DMS 273 (cell line): ENCODE measurements around the gene QSOX2.

Source experiments
- DNase-seq: peaks from one replicate; lab custom pipeline; 2025; ENCODE audit not compliant: unreplicated experiment; lab: John Stamatoyannopoulos, UW

Gene QSOX2

DNA sequence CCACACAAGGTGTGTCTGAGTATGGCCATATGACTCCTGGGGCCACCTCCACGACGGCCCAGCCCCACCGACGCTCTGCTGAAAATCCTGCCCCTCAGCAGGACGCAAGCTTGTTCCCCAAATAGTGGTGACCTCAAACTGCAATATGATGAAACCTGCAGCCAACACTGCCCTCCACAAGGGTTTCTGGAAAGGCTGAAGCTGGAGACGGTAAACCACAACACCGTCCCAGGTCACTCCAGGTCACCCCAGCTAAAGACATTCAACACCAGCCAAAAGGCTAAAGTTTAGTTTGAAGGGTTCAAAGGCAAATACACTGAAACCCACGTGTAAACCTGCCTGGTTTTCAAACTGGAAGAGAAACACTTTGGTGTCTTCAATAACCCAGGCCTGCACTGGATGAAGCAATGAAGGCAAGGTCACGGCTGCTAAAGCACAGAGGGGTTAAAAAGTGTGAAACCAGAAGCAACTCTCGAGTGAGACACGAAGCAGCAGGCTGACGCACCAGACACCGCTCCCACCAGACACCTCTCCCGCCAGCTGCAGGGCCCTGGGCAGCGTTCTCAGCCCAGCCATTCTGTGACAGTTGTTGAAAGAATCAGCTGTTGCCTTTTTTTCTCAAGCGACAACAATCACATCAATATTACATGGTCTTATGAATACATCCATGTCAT is 38.9 kb downstream of the QSOX2 start:
- peak; percentile 49 for DNase-seq

- no peak for DNase-seq
These were observed 40.0 kb downstream of the QSOX2 start for GRCh38 chr9:136205707-136205992.

- peak; percentile 57 for DNase-seq
These were observed 40.5 kb downstream of the QSOX2 start, which contains the start of gene LHX3 for GRCh38 chr9:136204838-136205706. Gene LHX3, minus strand, starts transcription at chr9:136205128. Its CDS starts 116 bp downstream, at chr9:136205012.

- DNase-seq = peak; percentile 55
These were observed 41.3 kb downstream of the QSOX2 start for GRCh38 chr9:136204145-136204805.

- peak; percentile 58 for DNase-seq
These were observed 42.0 kb downstream of the QSOX2 start for GRCh38 chr9:136203408-136204144.

GRCh38 chr9:136202454-136203407 is 42.9 kb downstream of the QSOX2 start:
- peak; percentile 58 for DNase-seq

DNA sequence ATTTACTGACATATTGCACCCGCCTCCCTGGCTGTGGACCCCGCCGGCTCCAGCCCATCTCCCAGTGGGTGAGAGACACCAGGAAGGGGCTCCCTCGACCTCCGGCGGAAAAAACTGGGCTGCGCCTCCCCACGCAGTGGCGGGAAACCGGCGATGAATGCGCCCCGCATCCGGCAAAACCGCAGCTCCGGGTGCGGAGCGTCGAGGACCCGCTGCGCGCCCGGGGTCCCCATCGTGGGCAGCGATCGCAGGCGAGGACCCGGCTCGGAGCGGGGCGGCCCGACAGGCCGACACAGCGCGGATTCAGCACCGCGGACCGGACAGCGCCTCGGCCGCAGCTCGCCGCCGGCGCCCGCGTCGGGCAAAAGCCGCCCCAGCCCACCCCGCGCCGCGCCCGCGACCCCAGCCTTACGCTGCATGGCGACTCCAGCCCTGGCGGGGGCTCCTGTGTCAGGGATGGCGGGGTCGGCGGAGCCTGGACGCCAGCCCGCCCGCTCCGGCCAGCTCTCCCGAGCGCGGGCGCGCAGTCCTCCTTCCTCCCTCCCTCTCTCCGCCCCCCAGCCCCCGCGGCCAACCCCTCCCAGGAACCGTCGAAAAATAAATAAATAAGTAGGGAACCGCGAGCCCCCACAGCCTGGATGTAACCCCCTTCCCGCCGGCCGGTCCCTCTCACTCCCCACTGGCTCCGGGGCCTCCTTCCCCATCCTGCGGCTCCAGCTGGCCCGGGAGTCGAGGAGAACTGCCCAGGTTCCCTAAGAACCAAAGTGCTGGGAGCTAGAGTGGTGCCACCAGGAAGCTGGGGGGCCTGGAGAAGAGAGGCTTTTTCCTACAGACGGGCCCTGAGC is 43.8 kb downstream of the QSOX2 start:
- DNase-seq = peak; percentile 43

- DNase-seq = no peak
These were observed 44.4 kb downstream of the QSOX2 start for GRCh38 chr9:136201174-136201573.

- DNase-seq = no peak
These were observed 45.2 kb downstream of the QSOX2 start for GRCh38 chr9:136200424-136200823.

GRCh38 chr9:136199391-136200288 is 46.0 kb downstream of the QSOX2 start:
- DNase-seq = no peak

DNA sequence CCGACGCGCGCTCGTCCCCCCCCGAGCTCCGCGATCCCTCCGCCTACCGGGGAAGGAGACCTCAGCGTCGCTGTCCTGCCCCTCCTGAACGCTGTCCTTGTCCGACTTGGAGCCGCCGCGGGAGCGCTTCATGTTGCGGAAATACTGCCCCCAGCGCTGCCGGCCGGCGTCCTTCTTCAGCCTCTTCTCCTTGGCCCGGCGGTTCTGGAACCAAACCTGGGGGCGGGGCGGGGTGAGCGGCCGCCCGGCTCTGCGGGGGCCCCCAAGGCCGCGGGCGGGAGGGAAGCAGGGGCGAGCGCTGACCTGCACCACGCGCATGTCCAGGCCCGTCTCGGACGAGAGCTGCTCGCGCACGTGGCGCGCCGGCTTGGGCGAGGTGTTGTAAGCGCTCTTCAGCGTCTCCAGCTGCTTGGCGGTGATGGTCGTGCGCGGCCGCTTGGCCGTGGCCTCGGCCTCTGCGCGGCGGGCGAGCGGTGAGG is 47.0 kb downstream of the QSOX2 start:
- peak; percentile 70 for DNase-seq

DNA sequence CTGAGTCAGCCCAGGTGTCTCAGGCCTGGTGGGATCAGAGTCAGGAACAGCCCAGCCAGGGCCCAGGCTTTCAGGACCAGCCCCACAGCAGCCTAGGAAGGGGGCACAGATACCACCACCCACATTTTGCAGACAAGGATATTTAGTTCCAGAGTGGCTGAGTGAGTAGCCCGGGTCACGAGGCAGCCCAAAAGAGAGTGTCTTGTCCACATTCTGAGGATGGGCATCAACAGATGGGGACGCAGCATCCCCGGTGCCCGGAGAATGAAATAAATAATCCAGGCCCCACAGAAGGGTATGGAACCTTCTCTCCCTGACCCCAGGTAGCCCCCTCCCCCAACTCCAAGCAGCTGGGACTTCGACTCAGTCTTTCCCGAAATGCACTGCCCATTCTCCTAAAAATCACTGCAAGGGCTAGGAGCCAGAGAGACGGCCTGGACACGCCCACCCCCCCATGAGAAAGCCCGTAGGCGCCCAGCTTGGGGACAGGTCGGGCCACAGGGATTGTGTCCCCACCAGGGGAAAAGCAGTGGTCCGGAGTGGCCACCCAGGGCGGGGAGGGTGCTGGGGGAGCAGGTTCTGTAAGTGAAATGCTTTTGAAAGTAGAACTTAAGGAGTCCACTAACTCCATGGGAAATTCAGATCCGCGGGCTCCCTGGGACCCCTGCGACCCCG is 47.5 kb downstream of the QSOX2 start:
- DNase-seq = no peak

DNA sequence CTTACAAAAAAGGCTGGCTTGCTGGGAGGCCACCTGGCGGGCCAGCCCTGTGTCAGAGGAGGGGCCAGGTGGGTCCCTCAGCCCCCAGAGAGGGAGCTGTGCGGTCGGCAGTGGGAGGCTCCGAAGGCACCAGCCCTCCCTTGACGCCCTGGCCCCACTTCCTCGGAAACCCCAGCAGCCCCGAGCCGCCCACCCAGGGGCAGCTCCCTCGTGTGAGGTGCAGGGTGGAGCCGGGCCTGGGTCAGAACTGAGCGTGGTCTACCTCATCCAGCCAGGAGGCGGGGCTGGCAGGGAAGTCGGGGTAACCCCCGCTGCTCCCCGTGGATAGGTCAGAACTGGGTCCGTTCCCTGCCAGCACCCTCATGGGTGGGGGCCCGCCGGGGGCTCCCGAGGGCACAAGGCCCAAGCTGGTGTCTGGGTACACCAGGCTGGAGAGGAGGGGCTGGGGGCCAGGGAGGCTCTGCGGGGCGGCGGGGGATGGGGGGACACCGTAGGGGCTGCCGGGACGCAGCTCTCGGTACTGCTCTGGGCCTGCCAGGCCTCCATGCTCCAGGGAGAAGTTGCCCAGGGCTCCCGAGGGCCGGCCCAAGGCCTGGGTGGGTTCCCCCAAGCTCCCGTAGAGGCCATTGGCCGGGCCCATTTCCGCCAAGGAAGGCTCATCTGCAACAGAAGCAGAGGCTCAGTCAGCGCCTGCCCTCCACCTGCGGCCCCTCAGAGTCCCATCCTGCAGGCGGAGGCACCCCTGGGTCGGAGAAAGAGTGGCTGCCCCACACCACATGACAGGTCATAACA is 48.3 kb downstream of the QSOX2 start:
- no peak for DNase-seq

GRCh38 chr9:136196404-136197083 is 49.1 kb downstream of the QSOX2 start:
- DNase-seq = no peak

GRCh38 chr9:136194540-136194939 is 51.1 kb downstream of the QSOX2 start:
- no peak for DNase-seq

DNA sequence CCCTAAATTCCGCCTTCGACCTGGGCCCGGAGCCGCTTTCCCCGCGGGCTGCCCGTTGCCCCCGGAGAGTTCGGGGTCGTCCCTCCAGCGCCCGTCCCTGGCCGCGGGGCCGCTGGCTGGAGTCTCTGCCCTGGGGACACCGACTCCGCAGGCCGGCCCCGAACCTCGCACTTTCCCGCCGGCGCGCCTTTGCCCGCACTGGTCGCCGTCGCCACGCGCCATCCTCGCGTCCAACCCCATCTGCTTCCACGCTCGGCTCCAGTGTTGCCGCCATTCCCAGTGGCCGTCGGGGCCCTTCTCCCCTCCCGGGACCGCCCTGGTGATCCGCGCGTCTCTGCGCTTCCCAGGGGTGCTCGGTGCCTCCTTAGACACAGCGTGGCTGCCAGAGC is 51.7 kb downstream of the QSOX2 start:
- no peak for DNase-seq
